GM23248 (cell line): ENCODE measurements around the gene CERT1.

Experiments
- EZH2 ChIP-seq: fragments of 200-600 bp; sonication (generic); IDR thresholded peaks from 2 replicates; pipeline ENCODE4 v1.6.1; 2018; ENCODE audit warnings: antibody characterized with exemption, mild to moderate bottlenecking; ENCODE audit not compliant: insufficient read depth, poor library complexity, severe bottlenecking
- EZH2phosphoT487 ChIP-seq: fragments of 200-600 bp; sonication (generic); IDR thresholded peaks from 2 replicates; pipeline ENCODE4 v1.6.1; 2018; ENCODE audit warnings: antibody characterized with exemption, moderate library complexity, mild to moderate bottlenecking, low read depth; ENCODE audit not compliant: insufficient read depth

- no peak for TF ChIP-seq EZH2phosphoT487
- no peak for TF ChIP-seq EZH2
Measured at GRCh38 chr5:75340714-75341478, 170.5 kb downstream of the CERT1 start.
